ENCODE data around the gene CREB5. TPM values are rescaled to one million over a fixed set of nuclear protein-coding genes. Genes with fewer than 3 reads are reported as not detected.

Gene CREB5
- total RNA-seq, 1 donor from 2014 or later, result 0.80 TPM

DNA sequence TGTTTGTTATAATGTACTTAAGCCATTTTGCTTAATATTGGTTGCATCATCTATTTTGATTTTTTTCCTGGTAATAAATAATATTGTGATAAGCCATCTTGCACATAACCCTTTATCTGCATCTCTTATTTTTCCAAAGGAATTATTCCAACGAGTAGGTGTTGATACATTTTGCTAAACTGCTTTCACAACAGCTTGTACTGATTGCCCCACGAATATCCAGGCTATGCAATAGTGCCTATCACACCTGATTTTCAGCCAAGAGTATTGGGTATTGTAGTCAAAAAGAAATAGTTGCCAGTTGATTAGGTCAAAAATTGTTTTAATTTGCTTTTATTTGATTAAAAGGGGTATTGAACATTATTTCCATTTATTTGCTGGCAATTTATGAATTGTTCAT, 20.7 kb downstream of the CREB5 start:
- POLR2A ChIA-PET, result no interaction called here
- H3K9me3 Mint-ChIP-seq, result no peaks in the 10 kb centered on the region
- intact Hi-C loops (cut with micrococcal nuclease), result loop anchor here (10.0 kb wide), 1 partner anchor 58 kb away; no protein-coding TSS in a partner anchor

DNA sequence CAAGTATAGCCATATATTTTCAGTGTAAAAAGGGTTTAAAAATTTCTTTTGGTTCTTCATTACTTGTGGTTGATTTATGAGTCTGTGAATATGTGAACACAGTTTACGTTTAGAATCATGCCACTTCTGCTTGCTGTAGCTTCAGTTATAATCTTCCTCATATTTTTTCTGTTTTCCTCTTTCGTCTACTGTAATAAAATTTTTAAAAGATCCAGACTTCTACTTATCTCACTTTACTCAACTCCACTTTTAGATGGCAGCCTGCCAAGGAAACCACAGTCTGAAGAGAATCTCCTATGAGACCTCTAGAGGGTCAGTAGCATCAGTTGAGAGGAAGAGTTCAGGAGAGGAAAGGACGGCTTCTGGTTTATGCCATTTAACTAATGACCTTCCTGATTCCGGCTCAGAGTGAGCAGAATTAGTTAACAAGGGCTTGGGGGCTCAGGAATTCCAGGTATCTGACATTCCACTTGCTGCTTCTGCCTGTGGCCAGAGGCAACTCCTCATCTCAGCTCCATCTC, 21.4 kb downstream of the CREB5 start:
- POLR2A ChIA-PET, result no interaction called here
- ATAC-seq (ENCODE audit: low read depth) (no peak), DNase-seq (no peak)
- no peaks in the 10 kb centered on the region for H3K9me3 Mint-ChIP-seq
- no peaks in the 10 kb centered on the region for H3K36me3 Mint-ChIP-seq (ENCODE audit: low read depth)
- peaks cover 27% of the 10 kb centered on the region for H3K27me3 Mint-ChIP-seq
- TF ChIP-seq, protein P1, sequence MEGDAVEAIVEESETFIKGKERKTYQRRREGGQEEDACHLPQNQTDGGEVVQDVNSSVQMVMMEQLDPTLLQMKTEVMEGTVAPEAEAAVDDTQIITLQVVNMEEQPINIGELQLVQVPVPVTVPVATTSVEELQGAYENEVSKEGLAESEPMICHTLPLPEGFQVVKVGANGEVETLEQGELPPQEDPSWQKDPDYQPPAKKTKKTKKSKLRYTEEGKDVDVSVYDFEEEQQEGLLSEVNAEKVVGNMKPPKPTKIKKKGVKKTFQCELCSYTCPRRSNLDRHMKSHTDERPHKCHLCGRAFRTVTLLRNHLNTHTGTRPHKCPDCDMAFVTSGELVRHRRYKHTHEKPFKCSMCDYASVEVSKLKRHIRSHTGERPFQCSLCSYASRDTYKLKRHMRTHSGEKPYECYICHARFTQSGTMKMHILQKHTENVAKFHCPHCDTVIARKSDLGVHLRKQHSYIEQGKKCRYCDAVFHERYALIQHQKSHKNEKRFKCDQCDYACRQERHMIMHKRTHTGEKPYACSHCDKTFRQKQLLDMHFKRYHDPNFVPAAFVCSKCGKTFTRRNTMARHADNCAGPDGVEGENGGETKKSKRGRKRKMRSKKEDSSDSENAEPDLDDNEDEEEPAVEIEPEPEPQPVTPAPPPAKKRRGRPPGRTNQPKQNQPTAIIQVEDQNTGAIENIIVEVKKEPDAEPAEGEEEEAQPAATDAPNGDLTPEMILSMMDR (IDR thresholded peaks at IDR 0.05), result no peak
- intact Hi-C loops (cut with micrococcal nuclease), result loop anchor here (10.0 kb wide), 1 partner anchor 59 kb away; no protein-coding TSS in a partner anchor
- H3K27ac Mint-ChIP-seq, result no peak overlapping the region
- H3K4me3 Mint-ChIP-seq, result no peak overlapping the region
- H3K4me1 Mint-ChIP-seq, result no peaks in the 10 kb centered on the region
- CTCF ChIA-PET, result no interaction called here

More for the DNA sequence above, 20.7 kb downstream of the CREB5 start:
- no peak for ATAC-seq (ENCODE audit: low read depth)
- TF ChIP-seq, protein P1 (IDR thresholded peaks at IDR 0.05), result no peak
- CTCF ChIA-PET, result no interaction called here
- Mint-ChIP-seq H3K27me3 (peaks cover 31% of the 10 kb centered on the region), H3K4me1 (no peaks in the 10 kb centered on the region), H3K36me3 (ENCODE audit: low read depth) (no peaks in the 10 kb centered on the region), H3K4me3 (no peak overlapping the region), H3K27ac (no peak overlapping the region)
- DNase-seq, result no peak

GRCh38 chr7:28434510-28434909, 22.2 kb downstream of the CREB5 start:
- ChIA-PET POLR2A (no interaction called here), CTCF (no interaction called here)
- H3K4me1 Mint-ChIP-seq, result no peaks in the 10 kb centered on the region

GRCh38 chr7:28435152-28435551, 22.8 kb downstream of the CREB5 start:
- no peak for DNase-seq
- intact Hi-C loops (cut with micrococcal nuclease), result loop anchor here (10.0 kb wide), 1 partner anchor 60 kb away; no protein-coding TSS in a partner anchor
- TF ChIP-seq, protein P1 (IDR thresholded peaks at IDR 0.05), result no peak
- H3K27ac Mint-ChIP-seq, result no peak overlapping the region
- no peaks in the 10 kb centered on the region for H3K4me1 Mint-ChIP-seq
- ChIA-PET CTCF (no interaction called here), POLR2A (no interaction called here)
- H3K4me3 Mint-ChIP-seq, result no peak overlapping the region
- H3K27me3 Mint-ChIP-seq, result peaks cover 25% of the 10 kb centered on the region
- no peaks in the 10 kb centered on the region for H3K36me3 Mint-ChIP-seq (ENCODE audit: low read depth)
- no peaks in the 10 kb centered on the region for H3K9me3 Mint-ChIP-seq
- no peak for ATAC-seq (ENCODE audit: low read depth)

More at GRCh38 chr7:28434510-28434909, 22.2 kb downstream of the CREB5 start:
- H3K27me3 Mint-ChIP-seq, result peaks cover 27% of the 10 kb centered on the region
- no peaks in the 10 kb centered on the region for H3K9me3 Mint-ChIP-seq
- TF ChIP-seq, protein P1 (IDR thresholded peaks at IDR 0.05), result no peak
- no peak for DNase-seq
- no peak for ATAC-seq (ENCODE audit: low read depth)
- no peak overlapping the region for H3K4me3 Mint-ChIP-seq
- intact Hi-C loops (cut with micrococcal nuclease), result loop anchor here (10.0 kb wide), 1 partner anchor 60 kb away; no protein-coding TSS in a partner anchor
- H3K36me3 Mint-ChIP-seq (ENCODE audit: low read depth), result no peaks in the 10 kb centered on the region
- no peak overlapping the region for H3K27ac Mint-ChIP-seq

- ATAC-seq (ENCODE audit: low read depth) (no peak), DNase-seq (no peak)
- ChIA-PET CTCF (no interaction called here), POLR2A (no interaction called here)
- H3K27me3 Mint-ChIP-seq, result peaks cover 25% of the 10 kb centered on the region
- H3K4me3 Mint-ChIP-seq, result no peak overlapping the region
- no peaks in the 10 kb centered on the region for H3K4me1 Mint-ChIP-seq
- intact Hi-C loops (cut with micrococcal nuclease), result loop anchor here (10.0 kb wide), 1 partner anchor 61 kb away; no protein-coding TSS in a partner anchor
- no peak overlapping the region for H3K27ac Mint-ChIP-seq
- H3K9me3 Mint-ChIP-seq, result no peaks in the 10 kb centered on the region
- H3K36me3 Mint-ChIP-seq (ENCODE audit: low read depth), result no peaks in the 10 kb centered on the region
- TF ChIP-seq, protein P1 (IDR thresholded peaks at IDR 0.05), result no peak
These were observed 23.5 kb downstream of the CREB5 start for GRCh38 chr7:28435732-28436378.
